Esophagus squamous epithelium (tissue), 5 donors: ENCODE data around the gene KCNK2. TPM values are rescaled to one million over a fixed set of nuclear protein-coding genes. Genes with fewer than 3 reads are reported as not detected.

Source experiments
- DNase-seq: peaks from one replicate; lab custom pipeline; 2025; lab: John Stamatoyannopoulos, UW
- H3K27ac ChIP-seq, 4 donors: fragments of 200-600 bp; sonication (generic); one replicate each; pipeline ENCODE4 v1.5.1; 2016 to 2019; ENCODE audit warnings: mild to moderate bottlenecking in 1 of 4
- H3K27me3 ChIP-seq, 4 donors: fragments of 200-600 bp; sonication (generic); 1 replicate in 3 of 4; 2 replicates in 1 of 4; pipeline versions ENCODE4 v1.5.1 to v1.6.0; 2017 to 2021; ENCODE audit warnings: antibody characterized with exemption in 1 of 4
- H3K36me3 ChIP-seq, 3 donors: fragments of 200-600 bp; sonication (generic); one replicate each; pipeline ENCODE4 v1.5.1; 2016 to 2019
- H3K4me1 ChIP-seq, 3 donors: fragments of 200-600 bp; sonication (generic); one replicate each; pipeline ENCODE4 v1.5.1; 2017 to 2019
- H3K4me3 ChIP-seq, 4 donors: fragments of 200-600 bp; sonication (generic); 1 replicate in 3 of 4; 2 replicates in 1 of 4; pipeline ENCODE4 v1.5.1; 2016 to 2019; ENCODE audit warnings: mild to moderate bottlenecking in 2 of 4, moderate library complexity in 1 of 4
- H3K9me3 ChIP-seq, 3 donors: fragments of 200-600 bp; sonication (generic); one replicate each; pipeline ENCODE4 v1.5.1; 2016 to 2019
- POLR2A ChIP-seq, 4 donors: fragments of 450-650 bp; IDR thresholded peaks; one replicate each; pipeline ENCODE4 v1.6.1; 2017; ENCODE audit warnings: antibody characterized with exemption in 4 of 4, mild to moderate bottlenecking in 4 of 4, moderate library complexity in 3 of 4
- WGBS, 2 donors: methylation state at CpG; one replicate each; pipeline ENCODE4 v1.1.5; 2018; 5-methylcytosine and 5-hydroxymethylcytosine counted together
- intact Hi-C: fragments of 100-400 bp; cut with DNase I; formaldehyde crosslinking; loops from one replicate; pipeline ENCODE4 v1.15.0; 2022
- total RNA-seq, 4 donors: library from RNA; depleted of rRNA; stranded (reverse); fragments of >200 nt; gene quantifications; one replicate each; pipeline ENCODE4 v1.1.0, GENCODE V29; 2016
- TF ChIP-seq, protein P1 (sequence below), 6 experiments: fragments of 450-650 bp in 4 of 6; fragments of 200-600 bp in 2 of 6; sonication (generic) in 2 of 6; IDR thresholded peaks; one replicate each; pipeline ENCODE4 v1.5.1; 2016 to 2019; ENCODE audit warnings: antibody characterized with exemption in 6 of 6, mild to moderate bottlenecking in 4 of 6, moderate library complexity in 4 of 6
- donor health status: DM: yes; HTN: yes; CAD: no.

Gene KCNK2
- total RNA-seq, 4 donors from 2014 or later: 0.23 to 0.95 TPM; not detected in 2

DNA sequence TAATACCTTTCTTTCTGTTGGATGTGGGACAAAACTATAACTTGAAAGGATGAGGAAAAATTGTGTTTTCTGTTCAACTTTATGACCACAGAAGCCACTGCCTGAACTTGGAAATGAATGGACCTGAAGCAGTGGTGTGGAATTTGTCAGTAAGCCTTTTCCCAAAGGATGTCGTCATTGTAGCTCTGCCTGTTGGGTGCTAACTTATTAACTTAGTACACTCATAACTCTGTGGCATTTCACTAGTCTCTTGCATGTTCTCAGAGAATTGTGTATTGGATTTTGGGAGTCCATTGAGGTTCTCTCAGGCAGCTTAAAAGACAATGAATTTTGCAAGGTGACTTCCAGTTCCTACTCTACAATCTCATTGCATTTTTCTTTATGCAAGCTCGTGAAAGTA, 49.6 kb downstream of the KCNK2 start:
- intact Hi-C loops: no loop called here

DNA sequence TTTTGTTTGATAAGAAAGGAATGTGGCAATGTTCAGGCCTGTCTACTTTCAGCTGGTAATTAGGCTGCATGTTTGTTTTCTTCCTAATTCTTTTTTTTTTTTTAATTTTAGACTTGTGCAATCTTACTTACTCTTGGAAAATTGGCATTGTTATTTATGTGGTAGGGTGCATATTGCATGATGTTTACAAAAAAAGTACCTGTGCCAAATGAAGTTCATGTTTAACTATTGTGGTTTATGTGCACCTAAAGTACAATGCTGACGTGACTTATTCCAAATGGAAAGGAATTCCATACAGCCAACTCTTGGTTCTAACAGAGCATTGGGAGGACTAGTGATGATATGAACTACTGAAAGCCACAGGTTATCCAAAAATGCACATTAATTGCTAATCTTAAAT, 51.0 kb downstream of the KCNK2 start:
- Histone ChIP-seq H3K4me3 (no peak overlapping the region), H3K4me1 (no peaks in the 10 kb centered on the region), H3K27me3 (no peaks in the 10 kb centered on the region), H3K36me3 (no peaks in the 10 kb centered on the region), H3K9me3 (no peaks in the 10 kb centered on the region), H3K27ac (no peak overlapping the region)
- no peak for DNase-seq
- intact Hi-C loops: no loop called here
- TF ChIP-seq POLR2A (IDR thresholded peaks at IDR 0.05): no peak
- TF ChIP-seq, protein P1, sequence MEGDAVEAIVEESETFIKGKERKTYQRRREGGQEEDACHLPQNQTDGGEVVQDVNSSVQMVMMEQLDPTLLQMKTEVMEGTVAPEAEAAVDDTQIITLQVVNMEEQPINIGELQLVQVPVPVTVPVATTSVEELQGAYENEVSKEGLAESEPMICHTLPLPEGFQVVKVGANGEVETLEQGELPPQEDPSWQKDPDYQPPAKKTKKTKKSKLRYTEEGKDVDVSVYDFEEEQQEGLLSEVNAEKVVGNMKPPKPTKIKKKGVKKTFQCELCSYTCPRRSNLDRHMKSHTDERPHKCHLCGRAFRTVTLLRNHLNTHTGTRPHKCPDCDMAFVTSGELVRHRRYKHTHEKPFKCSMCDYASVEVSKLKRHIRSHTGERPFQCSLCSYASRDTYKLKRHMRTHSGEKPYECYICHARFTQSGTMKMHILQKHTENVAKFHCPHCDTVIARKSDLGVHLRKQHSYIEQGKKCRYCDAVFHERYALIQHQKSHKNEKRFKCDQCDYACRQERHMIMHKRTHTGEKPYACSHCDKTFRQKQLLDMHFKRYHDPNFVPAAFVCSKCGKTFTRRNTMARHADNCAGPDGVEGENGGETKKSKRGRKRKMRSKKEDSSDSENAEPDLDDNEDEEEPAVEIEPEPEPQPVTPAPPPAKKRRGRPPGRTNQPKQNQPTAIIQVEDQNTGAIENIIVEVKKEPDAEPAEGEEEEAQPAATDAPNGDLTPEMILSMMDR (IDR thresholded peaks at IDR 0.05): no peak
- WGBS, 2 donors: 56 to 57% methylated on average over 1 of the region's 1 CpG

More for the DNA sequence above, 49.6 kb downstream of the KCNK2 start:
- WGBS, 2 donors: 61 to 77% methylated on average over 2 of the region's 2 CpGs
- DNase-seq: no peak
- Histone ChIP-seq H3K27me3 (no peaks in the 10 kb centered on the region), H3K9me3 (no peaks in the 10 kb centered on the region), H3K27ac (no peak overlapping the region), H3K4me3 (no peak overlapping the region), H3K4me1 (no peaks in the 10 kb centered on the region), H3K36me3 (no peaks in the 10 kb centered on the region)
- TF ChIP-seq POLR2A (IDR thresholded peaks at IDR 0.05): no peak
- TF ChIP-seq, protein P1 (IDR thresholded peaks at IDR 0.05): no peak

DNA sequence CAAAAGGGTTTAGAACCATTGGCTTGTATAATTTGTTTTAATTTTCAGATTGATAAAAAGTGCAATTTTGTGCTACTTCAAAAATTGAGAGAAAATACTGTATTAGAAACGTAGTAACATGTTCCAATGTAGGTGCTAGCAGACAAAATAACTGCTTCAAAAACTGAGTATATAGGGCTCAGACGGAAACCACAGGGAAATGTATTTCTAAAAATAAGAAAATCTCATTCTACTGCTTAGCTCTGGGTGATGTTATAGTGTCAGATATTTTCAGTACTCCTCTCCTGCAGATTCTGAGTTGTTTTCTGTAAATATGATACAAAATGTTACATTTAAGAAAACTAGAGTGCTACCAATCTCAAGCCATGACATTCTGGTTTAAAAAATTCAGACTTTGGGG, 55.4 kb downstream of the KCNK2 start:
- Histone ChIP-seq H3K36me3 (no peaks in the 10 kb centered on the region), H3K4me1 (no peaks in the 10 kb centered on the region), H3K27me3 (no peaks in the 10 kb centered on the region), H3K9me3 (peaks cover 0 to 6% (median 0%) of the 10 kb centered on the region in 3 donors), H3K4me3 (no peak overlapping the region), H3K27ac (no peak overlapping the region)
- 42 to 43% methylated on average over 2 of the region's 2 CpGs for WGBS, 2 donors
- no peak for TF ChIP-seq POLR2A (IDR thresholded peaks at IDR 0.05)
- TF ChIP-seq, protein P1 (IDR thresholded peaks at IDR 0.05): no peak
- no peak for DNase-seq
- intact Hi-C loops: no loop called here

DNA sequence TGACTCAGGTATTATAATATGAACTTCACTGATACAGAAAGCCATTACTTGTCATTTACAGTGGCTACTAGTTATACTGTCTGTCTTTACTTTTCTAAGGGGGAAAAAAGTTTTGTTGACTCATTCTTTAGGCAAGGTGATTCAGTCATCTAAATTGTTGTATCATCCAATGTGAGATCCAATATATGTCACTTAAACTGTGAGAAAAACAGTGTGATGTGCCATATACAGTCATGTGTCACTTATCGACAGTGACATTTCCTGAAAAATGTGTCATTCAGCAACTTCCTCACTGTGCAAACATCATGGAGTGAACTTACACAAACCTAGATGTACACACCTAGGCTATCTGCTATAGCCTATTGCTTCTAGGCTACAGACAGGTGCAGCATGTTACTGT, 57.6 kb downstream of the KCNK2 start:
- Histone ChIP-seq H3K27ac (no peak overlapping the region), H3K4me1 (no peaks in the 10 kb centered on the region), H3K9me3 (peaks cover 0 to 6% (median 0%) of the 10 kb centered on the region in 3 donors), H3K4me3 (no peak overlapping the region), H3K27me3 (no peaks in the 10 kb centered on the region), H3K36me3 (no peaks in the 10 kb centered on the region)
- no peak for DNase-seq
- intact Hi-C loops: no loop called here
- TF ChIP-seq, protein P1 (IDR thresholded peaks at IDR 0.05): no peak
- no peak for TF ChIP-seq POLR2A (IDR thresholded peaks at IDR 0.05)
- 80 to 81% methylated on average over 1 of the region's 1 CpG for WGBS, 2 donors

DNA sequence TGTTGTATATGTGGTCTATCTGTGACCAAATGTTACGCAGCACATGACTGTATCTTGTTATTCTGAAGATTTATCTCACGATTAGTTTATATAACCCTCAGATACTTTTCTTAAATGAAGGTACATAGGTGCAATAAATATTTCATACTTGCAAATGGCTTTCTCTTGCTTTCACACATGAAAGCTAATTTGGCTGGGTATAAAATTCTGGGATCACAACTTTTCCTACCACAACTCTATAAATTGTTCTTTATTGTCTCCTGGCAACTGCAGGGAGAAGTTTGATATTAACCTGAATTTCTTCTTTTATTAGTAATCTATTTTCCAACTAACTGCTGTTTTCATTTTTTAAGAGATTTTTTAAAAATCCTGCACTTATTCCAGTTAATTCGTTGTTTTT, 58.9 kb downstream of the KCNK2 start:
- Histone ChIP-seq H3K4me1 (no peaks in the 10 kb centered on the region), H3K4me3 (no peak overlapping the region), H3K36me3 (no peaks in the 10 kb centered on the region), H3K27me3 (no peaks in the 10 kb centered on the region), H3K9me3 (peaks cover 0 to 6% (median 0%) of the 10 kb centered on the region in 3 donors), H3K27ac (no peak overlapping the region)
- no peak for DNase-seq
- WGBS, 2 donors: 78 to 80% methylated on average over 3 of the region's 3 CpGs
- TF ChIP-seq POLR2A (IDR thresholded peaks at IDR 0.05): no peak
- TF ChIP-seq, protein P1 (IDR thresholded peaks at IDR 0.05): no peak
- intact Hi-C loops: no loop called here
